Astrocyte of the cerebellum (primary cell): ENCODE results near the gene CHST12.

ENCODE experiments used
- DNase-seq: peaks from one replicate; pipeline ENCODE4 v3.0.0-alpha.2; 2011; ENCODE audit warnings: low read depth
- H3K4me3 ChIP-seq: 2 replicates; pipeline ENCODE4 v1.5.1; 2011; ENCODE audit warnings: mild to moderate bottlenecking, low read depth, low read length, moderate library complexity
- CTCF ChIP-seq: IDR thresholded peaks from 2 replicates; pipeline ENCODE4 v1.5.1; 2012; ENCODE audit warnings: low read length, low read depth, moderate library complexity, mild to moderate bottlenecking; ENCODE audit errors: missing control alignments
- in situ Hi-C: cut with HindIII; loops from 2 replicates; pipeline ENCODE4 v1.10.0; 2017; ENCODE audit warnings: low sequenced_read_pairs

Gene CHST12

GRCh38 chr7:2371329-2371728 is 32.1 kb upstream of the CHST12 start:
- in situ Hi-C loops: loop anchor here (10.0 to 25.0 kb wide), 2 partner anchors 67 to 534 kb away; no protein-coding TSS in a partner anchor
- no peak for DNase-seq
- H3K4me3 ChIP-seq: no peak overlapping the region
- no peak for TF ChIP-seq CTCF

GRCh38 chr7:2372724-2373123 is 30.7 kb upstream of the CHST12 start:
- TF ChIP-seq CTCF: no peak
- no peak for DNase-seq
- in situ Hi-C loops: loop anchor here (10.0 to 25.0 kb wide), 2 partner anchors 68 to 535 kb away; no protein-coding TSS in a partner anchor
- no peak overlapping the region for H3K4me3 ChIP-seq

GRCh38 chr7:2373124-2373556 is 30.3 kb upstream of the CHST12 start:
- no peak overlapping the region for H3K4me3 ChIP-seq
- peak; percentile 34 for TF ChIP-seq CTCF
- peak; percentile 52 for DNase-seq
- in situ Hi-C loops: loop anchor here (10.0 to 25.0 kb wide), 2 partner anchors 68 to 536 kb away; no protein-coding TSS in a partner anchor

- no peak for TF ChIP-seq CTCF
- H3K4me3 ChIP-seq: no peak overlapping the region
- DNase-seq: no peak
- in situ Hi-C loops: loop anchor here (10.0 to 25.0 kb wide), 2 partner anchors 69 to 536 kb away; no protein-coding TSS in a partner anchor
Observed at GRCh38 chr7:2373646-2374045, 29.8 kb upstream of the CHST12 start.

- H3K4me3 ChIP-seq: no peak overlapping the region
- no peak for TF ChIP-seq CTCF
- DNase-seq: no peak
- in situ Hi-C loops: loop anchor here (10.0 to 25.0 kb wide), 2 partner anchors 70 to 537 kb away; no protein-coding TSS in a partner anchor
Observed at GRCh38 chr7:2374401-2374800, 29.0 kb upstream of the CHST12 start.

- peak; percentile 27 for TF ChIP-seq CTCF
- no peak overlapping the region for H3K4me3 ChIP-seq
- no peak for DNase-seq
- in situ Hi-C loops: loop anchor here (10.0 to 25.0 kb wide), 2 partner anchors 70 to 538 kb away; no protein-coding TSS in a partner anchor
Observed at GRCh38 chr7:2374830-2375728, 28.3 kb upstream of the CHST12 start.
